CD8-positive, alpha-beta memory T cell (primary cell): ENCODE data around the gene UBE2Z. TPM values are rescaled to one million over a fixed set of nuclear protein-coding genes. Genes with fewer than 3 reads are reported as not detected.

Experiments
- CTCF ChIA-PET: fragments of 350-600 bp; sonication (Branson Sonifier 250); formaldehyde crosslinking; loops from one replicate; lab custom pipeline; 2021; ENCODE audit warnings: antibody characterized with exemption; lab: Charles Lee
- POLR2A ChIA-PET: fragments of 350-600 bp; sonication (Branson Sonifier 250); formaldehyde crosslinking; loops from one replicate; lab custom pipeline; 2021; ENCODE audit warnings: antibody characterized with exemption; lab: Charles Lee
- DNase-seq, 5 donors: peaks; one replicate each; pipeline versions ENCODE4 v3.0.0 to v3.0.0-alpha.2; 2020 to 2022; ENCODE audit warnings: mixed read lengths in 1 of 5
- H3K27ac ChIP-seq: one replicate; pipeline ENCODE4 v1.7.0; 2013; ENCODE audit warnings: low read depth, mild to moderate bottlenecking, low read length, moderate library complexity
- H3K27me3 ChIP-seq: 2 replicates; pipeline ENCODE4 v1.7.0; 2013; ENCODE audit warnings: low read length, mild to moderate bottlenecking; ENCODE audit not compliant: insufficient read depth, poor library complexity, severe bottlenecking
- H3K36me3 ChIP-seq: 2 replicates; pipeline ENCODE4 v1.7.0; 2013; ENCODE audit warnings: mild to moderate bottlenecking, low read length, moderate library complexity; ENCODE audit not compliant: insufficient read depth
- H3K4me1 ChIP-seq: 2 replicates; pipeline ENCODE4 v1.7.0; 2013; ENCODE audit warnings: mild to moderate bottlenecking, low read length, moderate library complexity; ENCODE audit not compliant: insufficient read depth
- H3K4me3 ChIP-seq: 2 replicates; pipeline ENCODE4 v1.7.0; 2013; ENCODE audit warnings: mild to moderate bottlenecking, low read length
- H3K9me3 ChIP-seq: 2 replicates; pipeline ENCODE4 v1.7.0; 2013; ENCODE audit warnings: mild to moderate bottlenecking, low read length
- H3K27ac Mint-ChIP-seq, 8 donors: one replicate each; pipeline ENCODE4 v1.8.0; 2020 to 2021; ENCODE audit warnings: mixed read lengths in 8 of 8, mild to moderate bottlenecking in 6 of 8, inconsistent platforms in 3 of 8, moderate library complexity in 3 of 8
- H3K27me3 Mint-ChIP-seq, 2 donors: one replicate each; pipeline ENCODE4 v1.8.0; 2020 to 2021; ENCODE audit warnings: mixed read lengths in 2 of 2, mild to moderate bottlenecking in 1 of 2, moderate library complexity in 1 of 2
- H3K36me3 Mint-ChIP-seq, 3 donors: one replicate each; pipeline ENCODE4 v1.8.0; 2020 to 2021; ENCODE audit warnings: mixed read lengths in 3 of 3, inconsistent platforms in 1 of 3, mild to moderate bottlenecking in 1 of 3
- H3K4me1 Mint-ChIP-seq, 3 donors: one replicate each; pipeline ENCODE4 v1.8.0; 2020 to 2021; ENCODE audit warnings: mixed read lengths in 3 of 3, inconsistent platforms in 1 of 3, mild to moderate bottlenecking in 1 of 3
- H3K4me3 Mint-ChIP-seq, 7 donors: one replicate each; pipeline ENCODE4 v1.8.0; 2020 to 2021; ENCODE audit warnings: mixed read lengths in 7 of 7, mild to moderate bottlenecking in 6 of 7, moderate library complexity in 4 of 7, inconsistent platforms in 2 of 7
- H3K9me3 Mint-ChIP-seq, 5 donors: one replicate each; pipeline ENCODE4 v1.8.0; 2020 to 2022; ENCODE audit warnings: mixed read lengths in 5 of 5, mild to moderate bottlenecking in 3 of 5, moderate library complexity in 2 of 5, inconsistent platforms in 1 of 5
- polyA plus RNA-seq: library from polyadenylated mRNA; unstranded; fragments of 300-500 nt; fragmentation: Illumina TruSeq; gene quantifications from one replicate; pipeline ENCODE4 v1.2.3, GENCODE V29; 2021
- total RNA-seq, 2 experiments: library from RNA; stranded (reverse); gene quantifications; one replicate each; pipeline ENCODE4 v1.2.3, GENCODE V29; 2021

The UBE2Z gene
- total and polyA plus RNA-seq, 3 experiments from 2014 or later, result 74.7 to 103 (median 100) TPM

GRCh38 chr17:48907713-48908046 lies 527 bp upstream of the UBE2Z start:
- POLR2A ChIA-PET, result interaction anchor here (0.9 to 2.5 kb wide), 3 partner anchors 15 to 77 kb away, joined by 3 to 35 read pairs (median 11); partner anchors contain the start of genes ATP5MC1, CALCOCO2 and SNF8
- peaks cover 41 to 50% (median 47%) of the 10 kb centered on the region in 3 donors for H3K4me1 Mint-ChIP-seq
- H3K36me3 ChIP-seq, result peaks cover 22% of the 10 kb centered on the region

GRCh38 chr17:48908853-48909394 lies 717 bp downstream of the UBE2Z start:
- H3K4me1 ChIP-seq, result peaks cover 29% of the 10 kb centered on the region
- POLR2A ChIA-PET, result interaction anchor here (1.9 to 2.5 kb wide), 2 partner anchors 16 to 36 kb away, joined by 11 to 35 read pairs; partner anchors contain the start of genes ATP5MC1 and SNF8

More at GRCh38 chr17:48907713-48908046, 527 bp upstream of the UBE2Z start:
- H3K9me3 Mint-ChIP-seq, result no peaks in the 10 kb centered on the region
- H3K27me3 Mint-ChIP-seq, result no peaks in the 10 kb centered on the region
- no peak for DNase-seq
- H3K36me3 Mint-ChIP-seq, result peaks cover 0 to 32% (median 1%) of the 10 kb centered on the region in 3 donors
- Histone ChIP-seq H3K27ac (peak overlapping the region; percentile 91), H3K4me1 (peaks cover 29% of the 10 kb centered on the region), H3K27me3 (no peaks in the 10 kb centered on the region), H3K9me3 (no peaks in the 10 kb centered on the region), H3K4me3 (peak overlapping the region; percentile 87)
- peak overlapping the region; percentile 87 to 99 (median 97) for H3K27ac Mint-ChIP-seq
- CTCF ChIA-PET, result interaction anchor here (1.0 to 1.8 kb wide), 6 partner anchors 10 to 32 kb away, joined by 3 to 13 read pairs (median 3); partner anchors contain the start of gene ATP5MC1
- H3K4me3 Mint-ChIP-seq, result peak overlapping the region; percentile 88 to 99 (median 93)

GRCh38 chr17:48909783-48910182 lies 1.6 kb downstream of the UBE2Z start:
- POLR2A ChIA-PET, result interaction anchor here (2.5 kb wide), 1 partner anchor 17 kb away, joined by 35 read pairs; the partner anchor contains the start of gene ATP5MC1
- H3K36me3 ChIP-seq, result peaks cover 27% of the 10 kb centered on the region
- no peaks in the 10 kb centered on the region for H3K9me3 ChIP-seq
- Mint-ChIP-seq H3K4me1 (peaks cover 56 to 71% (median 68%) of the 10 kb centered on the region in 3 donors), H3K9me3 (no peaks in the 10 kb centered on the region), H3K36me3 (peaks cover 0 to 50% (median 9%) of the 10 kb centered on the region in 3 donors), H3K27me3 (no peaks in the 10 kb centered on the region), H3K4me3 (peak overlapping the region; percentile 88 to 99 (median 92)), H3K27ac (peak overlapping the region; percentile 81 to 99 (median 94))
- H3K4me3 ChIP-seq, result peak overlapping the region; percentile 73
- no peak for DNase-seq
- H3K4me1 ChIP-seq, result peaks cover 29% of the 10 kb centered on the region
- H3K27me3 ChIP-seq, result no peaks in the 10 kb centered on the region
- CTCF ChIA-PET, result no interaction called here
- peak overlapping the region; percentile 34 for H3K27ac ChIP-seq

More at GRCh38 chr17:48908853-48909394, 717 bp downstream of the UBE2Z start:
- Mint-ChIP-seq H3K36me3 (peaks cover 0 to 43% (median 3%) of the 10 kb centered on the region in 3 donors), H3K4me1 (peaks cover 50 to 62% (median 59%) of the 10 kb centered on the region in 3 donors), H3K27ac (peak overlapping the region; percentile 81 to 99 (median 96)), H3K4me3 (peak overlapping the region; percentile 88 to 99 (median 92)), H3K9me3 (no peaks in the 10 kb centered on the region), H3K27me3 (no peaks in the 10 kb centered on the region)
- Histone ChIP-seq H3K27me3 (no peaks in the 10 kb centered on the region), H3K27ac (peak overlapping the region; percentile 91), H3K4me3 (peak overlapping the region; percentile 73), H3K9me3 (no peaks in the 10 kb centered on the region), H3K36me3 (peaks cover 26% of the 10 kb centered on the region)
- CTCF ChIA-PET, result interaction anchor here (1.8 kb wide), 2 partner anchors 9 to 16 kb away, joined by 4 to 13 read pairs; partner anchors contain the start of gene ATP5MC1
- DNase-seq, result peak; percentile 73 to 89 (median 84)

GRCh38 chr17:48910370-48910769 lies 2.2 kb downstream of the UBE2Z start:
- peak overlapping the region; percentile 55 to 99 (median 91) for H3K4me3 Mint-ChIP-seq
- H3K36me3 ChIP-seq, result peaks cover 27% of the 10 kb centered on the region
- no peak for DNase-seq
- H3K9me3 Mint-ChIP-seq, result no peaks in the 10 kb centered on the region
- H3K27ac Mint-ChIP-seq, result peak overlapping the region; percentile 81 to 99 (median 94)
- H3K4me1 Mint-ChIP-seq, result peaks cover 60 to 77% (median 74%) of the 10 kb centered on the region in 3 donors
- ChIA-PET POLR2A (no interaction called here), CTCF (no interaction called here)
- no peaks in the 10 kb centered on the region for H3K27me3 Mint-ChIP-seq
- no peaks in the 10 kb centered on the region for H3K9me3 ChIP-seq
- H3K4me3 ChIP-seq, result no peak overlapping the region
- no peaks in the 10 kb centered on the region for H3K27me3 ChIP-seq
- peaks cover 0 to 54% (median 10%) of the 10 kb centered on the region in 3 donors for H3K36me3 Mint-ChIP-seq
- no peak overlapping the region for H3K27ac ChIP-seq
- H3K4me1 ChIP-seq, result peaks cover 32% of the 10 kb centered on the region

- peaks cover 34% of the 10 kb centered on the region for H3K36me3 ChIP-seq
- DNase-seq, result no peak
- H3K4me3 ChIP-seq, result no peak overlapping the region
- no peaks in the 10 kb centered on the region for H3K27me3 ChIP-seq
- H3K27me3 Mint-ChIP-seq, result no peaks in the 10 kb centered on the region
- H3K4me1 ChIP-seq, result peaks cover 34% of the 10 kb centered on the region
- POLR2A ChIA-PET, result no interaction called here
- H3K27ac Mint-ChIP-seq, result peak overlapping the region in 6 of 8 donors; percentile 38 to 87 (median 74)
- H3K27ac ChIP-seq, result no peak overlapping the region
- CTCF ChIA-PET, result no interaction called here
- H3K9me3 ChIP-seq, result no peaks in the 10 kb centered on the region
- peak overlapping the region in 1 of 7 donors; percentile 31 for H3K4me3 Mint-ChIP-seq
- H3K36me3 Mint-ChIP-seq, result peaks cover 0 to 72% (median 16%) of the 10 kb centered on the region in 3 donors
- peaks cover 69 to 80% (median 80%) of the 10 kb centered on the region in 3 donors for H3K4me1 Mint-ChIP-seq
- no peaks in the 10 kb centered on the region for H3K9me3 Mint-ChIP-seq
Measured at GRCh38 chr17:48912476-48912875, 4.3 kb downstream of the UBE2Z start.

- peaks cover 43% of the 10 kb centered on the region for H3K36me3 ChIP-seq
- CTCF ChIA-PET, result interaction anchor here (1.4 to 1.5 kb wide), 2 partner anchors 31 to 37 kb away, joined by 3 to 4 read pairs; no protein-coding TSS in a partner anchor
- H3K27me3 Mint-ChIP-seq, result no peaks in the 10 kb centered on the region
Measured at GRCh38 chr17:48915459-48916282, 7.5 kb downstream of the UBE2Z start.

GRCh38 chr17:48925251-48925990 lies 17.2 kb downstream of the UBE2Z start:
- peaks cover 68% of the 10 kb centered on the region for H3K36me3 ChIP-seq
- H3K4me1 ChIP-seq, result no peaks in the 10 kb centered on the region
- H3K4me3 ChIP-seq, result no peak overlapping the region
- H3K27ac ChIP-seq, result no peak overlapping the region
- H3K27me3 ChIP-seq, result no peaks in the 10 kb centered on the region
- Mint-ChIP-seq H3K27me3 (no peaks in the 10 kb centered on the region), H3K27ac (peak overlapping the region in 5 of 8 donors; percentile 15 to 58 (median 45)), H3K4me1 (peaks cover 0 to 9% (median 0%) of the 10 kb centered on the region in 3 donors), H3K9me3 (no peaks in the 10 kb centered on the region), H3K4me3 (no peak overlapping the region), H3K36me3 (peaks cover 13 to 94% (median 23%) of the 10 kb centered on the region in 3 donors)
- CTCF ChIA-PET, result no interaction called here
- no peaks in the 10 kb centered on the region for H3K9me3 ChIP-seq
- POLR2A ChIA-PET, result interaction anchor here (0.5 kb wide), 1 partner anchor 21 kb away, joined by 3 read pairs; no protein-coding TSS in a partner anchor
- no peak for DNase-seq

More at GRCh38 chr17:48915459-48916282, 7.5 kb downstream of the UBE2Z start:
- Mint-ChIP-seq H3K4me3 (peak overlapping the region in 5 of 7 donors; percentile 2 to 82 (median 20)), H3K9me3 (no peaks in the 10 kb centered on the region), H3K4me1 (peaks cover 47 to 54% (median 54%) of the 10 kb centered on the region in 3 donors), H3K36me3 (peaks cover 0 to 85% (median 19%) of the 10 kb centered on the region in 3 donors), H3K27ac (peak overlapping the region; percentile 62 to 96 (median 88))
- POLR2A ChIA-PET, result interaction anchor here (0.7 kb wide), 1 partner anchor 79 kb away, joined by 5 read pairs; no protein-coding TSS in a partner anchor
- H3K4me1 ChIP-seq, result peaks cover 17% of the 10 kb centered on the region
- no peak overlapping the region for H3K27ac ChIP-seq
- no peak overlapping the region for H3K4me3 ChIP-seq
- no peaks in the 10 kb centered on the region for H3K27me3 ChIP-seq
- DNase-seq, result peak in 2 of 5 donors; percentile 3 to 12
- H3K9me3 ChIP-seq, result no peaks in the 10 kb centered on the region
